T-helper 1 cell treated with Interleukin-12 subunit alpha and Interleukin-12 subunit beta and Interleukin-4 antibody, amounts not matched to agents 30 ng/mL and 1 ng/mL, for 36 hours (primary cell): Measurements from ENCODE around the gene NUF2. TPM values are rescaled to one million over a fixed set of nuclear protein-coding genes. Genes with fewer than 3 reads are reported as not detected.

Source experiments
- intact Hi-C: fragments of 100-400 bp; cut with micrococcal nuclease; formaldehyde crosslinking; loops from one replicate; pipeline ENCODE4 v1.15.1; 2024
- total RNA-seq: library from RNA; stranded (reverse); gene quantifications from 2 replicates; pipeline ENCODE4 v1.2.3, GENCODE V29; 2022

Gene NUF2
- total RNA-seq, 1 donor from 2014 or later, result 39.2 TPM

- intact Hi-C loops, result no loop called here
These were observed 78.3 kb downstream of the NUF2 start for GRCh38 chr1:163399976-163400601.

DNA sequence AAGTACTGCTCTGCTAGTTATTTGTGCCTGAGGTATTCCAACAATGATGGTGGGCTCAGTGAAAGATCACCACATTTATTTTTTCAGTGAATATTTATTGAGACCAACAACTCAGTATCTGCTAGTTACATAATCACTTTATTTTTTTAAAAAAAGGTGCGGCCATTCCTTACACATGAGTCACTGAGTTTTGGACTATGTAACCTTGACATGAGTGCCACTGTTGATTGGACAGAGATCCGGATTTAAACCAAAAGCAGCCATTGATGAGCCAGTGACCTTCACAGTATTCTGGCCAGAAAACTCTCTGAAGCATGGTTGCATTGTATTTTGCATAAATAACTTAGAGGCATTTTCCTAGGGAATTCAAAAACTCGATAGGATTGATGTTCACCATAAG, 79.5 kb downstream of the NUF2 start:
- intact Hi-C loops, result no loop called here

Other genes with a start within 250 kb of the NUF2 start
- 1.2 and 1.3 TPM in 2 replicates for gene RGS5, start 119.0 kb upstream of the NUF2 start, total RNA-seq